Amniotic stem cell (primary cell): ENCODE results near the gene FAM90A1.
"Not testable (repeated sequence)": the region's sequence is repeated elsewhere in the genome, so short reads cannot be mapped to it uniquely, and the experiment has no call there.

Experiments used
- DNase-seq: peaks from one replicate; lab custom pipeline; 2025; lab: John Stamatoyannopoulos, UW

FAM90A1 gene

GRCh38 chr12:8233935-8234495, 6.6 kb upstream of the FAM90A1 start:
- not testable (repeated sequence) for DNase-seq

GRCh38 chr12:8233300-8233855, 6.0 kb upstream of the FAM90A1 start:
- not testable (repeated sequence) for DNase-seq

GRCh38 chr12:8231666-8232608, 4.5 kb upstream of the FAM90A1 start:
- not testable (repeated sequence) for DNase-seq

GRCh38 chr12:8231049-8231448, 3.6 kb upstream of the FAM90A1 start:
- not testable (repeated sequence) for DNase-seq

DNA sequence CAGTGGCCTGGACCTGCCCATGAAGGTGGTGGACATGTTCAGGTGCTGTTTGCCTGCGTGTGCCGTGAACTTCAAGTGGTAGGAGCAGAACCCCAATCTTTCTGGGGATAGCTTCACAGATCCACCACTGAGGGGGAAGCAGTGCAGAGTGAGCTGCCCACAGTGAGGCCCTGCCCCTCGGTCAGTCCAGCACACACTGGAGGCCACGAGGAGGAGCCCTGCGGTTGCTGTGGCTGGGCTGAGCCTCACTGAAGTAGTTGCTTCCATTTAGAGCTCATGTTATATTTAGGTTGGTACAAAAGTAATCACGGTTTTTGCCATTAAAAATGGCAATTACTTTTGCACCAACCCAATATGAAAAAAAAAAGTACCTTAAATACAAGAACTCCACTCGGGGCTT, 2.1 kb upstream of the FAM90A1 start:
- not testable (repeated sequence) for DNase-seq

- DNase-seq = not testable (repeated sequence)
These were observed 1.2 kb upstream of the FAM90A1 start for GRCh38 chr12:8228607-8229006.

GRCh38 chr12:8227732-8228077, 287 bp upstream of the FAM90A1 start:
- not testable (repeated sequence) for DNase-seq

DNA sequence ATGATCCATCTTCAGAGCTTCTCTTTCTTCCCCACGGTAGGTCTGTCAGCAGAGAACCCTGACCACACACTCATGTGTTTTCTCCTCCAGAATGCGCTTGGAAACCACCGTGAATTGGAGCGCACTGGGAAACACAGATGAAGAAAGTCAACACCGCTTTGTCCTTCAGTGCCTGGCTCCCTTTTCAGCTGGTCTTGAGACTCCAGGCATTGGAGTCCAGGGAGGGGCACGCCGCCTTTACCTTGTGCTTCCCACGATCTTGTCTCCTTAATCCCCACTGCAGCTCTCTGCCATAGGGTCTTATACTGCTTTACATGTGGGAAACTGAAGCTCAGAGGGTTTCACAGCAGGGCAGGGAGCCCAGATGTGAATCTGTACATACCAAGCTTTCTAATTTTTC, 1.1 kb downstream of the FAM90A1 start:
- no peak for DNase-seq

DNA sequence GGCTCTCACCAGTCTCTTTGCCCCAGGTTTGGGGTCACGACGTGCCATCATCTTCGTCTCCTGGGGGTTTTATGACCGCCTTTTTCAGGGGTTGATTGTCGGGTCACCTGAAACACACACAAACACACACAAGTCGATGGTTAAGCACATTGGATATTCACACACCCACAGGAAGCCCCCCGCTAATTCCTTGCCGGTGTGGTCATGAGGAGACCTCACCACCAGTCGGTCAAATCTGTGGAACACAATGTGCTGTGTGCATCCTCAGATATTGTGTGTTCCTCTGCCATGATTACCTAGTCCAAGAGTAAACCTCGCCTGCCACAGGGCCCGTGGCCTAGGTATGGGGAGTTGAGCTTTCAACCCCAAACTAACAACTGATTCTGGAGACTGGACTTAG, 2.6 kb downstream of the FAM90A1 start:
- not testable (repeated sequence) for DNase-seq

- DNase-seq = not testable (repeated sequence)
These were observed 3.8 kb downstream of the FAM90A1 start for GRCh38 chr12:8223646-8224045.

GRCh38 chr12:8222303-8222702, 5.1 kb downstream of the FAM90A1 start:
- not testable (repeated sequence) for DNase-seq

DNA sequence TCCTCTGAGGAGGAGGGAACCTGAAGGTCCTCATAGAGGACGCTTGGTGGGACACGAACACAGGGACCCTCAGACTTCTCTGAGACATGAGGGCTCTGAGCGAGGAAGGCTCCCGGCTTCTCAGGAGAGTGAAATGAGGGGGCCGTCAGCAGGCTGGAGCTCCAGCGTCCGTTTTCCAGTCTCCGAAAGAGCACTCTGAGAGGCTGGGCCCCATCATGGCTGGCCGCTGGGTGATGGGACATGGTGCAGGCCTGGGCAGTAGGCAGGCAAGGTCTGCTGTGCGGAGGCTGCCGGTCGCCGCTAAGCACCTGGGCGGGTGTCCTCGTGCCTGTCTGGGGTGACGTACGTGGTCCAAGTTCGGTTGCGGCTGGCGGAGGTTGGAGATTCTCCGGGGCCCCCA, 5.6 kb downstream of the FAM90A1 start:
- not testable (repeated sequence) for DNase-seq

- DNase-seq = not testable (repeated sequence)
These were observed 6.0 kb downstream of the FAM90A1 start for GRCh38 chr12:8221375-8221774.

DNA sequence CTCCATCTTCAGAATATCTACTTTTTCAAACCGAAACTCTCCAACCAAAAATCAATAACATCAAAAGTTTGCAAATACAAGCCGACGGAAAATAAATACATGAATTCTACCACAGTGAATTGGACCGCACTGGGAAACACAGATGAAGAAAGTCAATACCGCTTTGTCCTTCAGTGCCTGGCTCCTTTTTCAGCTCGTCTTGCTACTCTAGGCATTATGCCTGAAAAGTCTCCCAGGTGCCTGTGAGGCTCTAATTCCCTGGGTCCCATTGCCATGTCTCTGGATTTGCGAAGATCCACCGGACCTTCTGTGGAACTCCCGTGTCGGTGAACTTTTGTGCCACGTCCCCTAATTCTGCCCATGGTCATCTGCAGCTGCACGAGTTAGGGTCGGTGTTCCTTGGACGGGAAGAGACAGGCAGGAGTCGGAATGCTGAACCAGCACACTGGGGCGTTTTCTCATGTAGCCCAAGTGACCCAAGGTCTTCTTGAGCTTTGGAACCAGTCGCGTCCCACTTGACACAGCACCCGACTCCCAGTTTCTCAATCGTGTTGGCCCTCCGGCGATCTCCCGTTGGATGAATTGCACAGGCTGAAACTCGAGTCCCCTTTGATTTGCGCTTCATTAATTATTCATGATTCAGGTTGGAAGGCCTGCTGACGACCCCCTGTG, 8.6 kb downstream of the FAM90A1 start:
- DNase-seq = not testable (repeated sequence)

DNA sequence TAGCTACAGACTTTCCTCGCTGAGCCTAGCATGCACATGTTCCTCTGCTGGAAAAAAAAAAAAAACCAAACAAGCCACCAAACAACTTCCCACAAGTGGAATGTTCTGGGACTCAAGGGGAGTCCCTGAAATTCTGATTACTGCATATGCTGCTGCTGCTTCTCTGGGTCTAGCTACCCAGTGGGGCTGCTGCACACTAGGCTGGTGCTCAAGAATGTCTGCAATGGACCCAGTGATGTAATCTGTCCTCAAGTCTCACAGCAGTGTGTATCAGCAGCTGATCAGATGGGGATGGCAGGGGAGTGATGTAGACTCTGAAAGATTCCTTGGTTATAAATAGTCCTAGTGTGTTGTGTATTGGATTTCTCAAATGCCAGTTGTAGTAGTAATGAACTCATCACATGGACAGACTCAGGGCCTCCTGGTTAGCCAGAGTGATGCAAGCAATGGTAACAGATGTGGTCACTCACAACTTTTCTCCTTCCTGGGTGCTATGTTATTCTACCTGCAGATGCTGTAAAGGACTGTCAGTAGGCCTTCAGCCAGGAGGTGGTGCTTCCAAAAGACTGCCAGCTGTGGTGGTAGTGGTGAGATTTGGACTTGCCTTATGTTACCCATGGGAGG, 29.6 kb downstream of the FAM90A1 start:
- peak; percentile 52 for DNase-seq

DNA sequence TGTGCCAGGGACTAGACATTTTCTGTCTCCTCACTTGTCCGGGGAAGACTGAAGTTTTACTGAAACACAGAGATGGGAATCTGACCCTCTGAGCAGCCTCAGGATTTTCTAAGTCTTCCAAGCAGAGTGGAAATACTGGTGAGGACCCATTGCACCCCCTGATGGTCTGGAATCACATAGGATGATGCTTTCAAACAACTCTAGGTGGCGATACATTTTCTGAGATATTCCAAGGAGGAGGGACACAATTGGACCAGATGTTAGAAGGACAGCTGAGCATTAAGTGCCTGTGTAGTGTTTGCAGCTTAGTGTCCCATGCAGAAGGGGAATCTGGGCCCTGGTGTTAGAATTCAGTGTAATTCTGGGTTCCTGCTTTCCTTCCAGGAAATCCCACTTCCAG, 39.3 kb downstream of the FAM90A1 start:
- not testable (repeated sequence) for DNase-seq

- not testable (repeated sequence) for DNase-seq
These were observed 43.2 kb downstream of the FAM90A1 start for GRCh38 chr12:8184206-8184605.

GRCh38 chr12:8183346-8183745, 44.1 kb downstream of the FAM90A1 start:
- DNase-seq = not testable (repeated sequence)

- not testable (repeated sequence) for DNase-seq
These were observed 44.5 kb downstream of the FAM90A1 start for GRCh38 chr12:8182923-8183322.

DNA sequence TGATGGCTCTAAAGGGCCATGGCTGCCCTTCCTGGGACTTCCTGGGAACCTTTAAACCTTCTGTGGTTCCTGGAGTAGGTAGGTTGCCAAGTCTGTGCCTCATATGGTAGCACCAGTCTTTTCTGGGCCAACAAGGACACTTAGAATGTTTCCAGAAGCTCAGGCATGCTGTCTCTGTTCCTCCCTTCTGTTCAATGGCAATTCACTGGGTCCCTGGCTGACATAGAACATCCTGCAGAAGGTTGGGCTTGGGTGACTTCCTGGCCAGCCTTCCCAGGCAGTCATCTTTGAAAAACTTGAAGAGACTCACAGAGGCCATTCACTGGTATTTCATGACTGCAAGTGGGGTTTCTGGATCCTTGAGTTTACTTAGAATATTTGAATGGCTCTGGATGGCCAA, 46.1 kb downstream of the FAM90A1 start:
- not testable (repeated sequence) for DNase-seq

- peak; percentile 17 for DNase-seq
These were observed 47.3 kb downstream of the FAM90A1 start for GRCh38 chr12:8179989-8180585.
